Fibroblast of the conjunctiva (primary cell): ENCODE data around the gene LONRF2.
"Not testable (repeated sequence)": the region's sequence is repeated elsewhere in the genome, so short reads cannot be mapped to it uniquely, and the experiment has no call there.

Source experiments
- DNase-seq: peaks from one replicate; pipeline ENCODE4 v3.0.0-alpha.2; 2010; ENCODE audit warnings: low read depth

LONRF2 gene

GRCh38 chr2:100254646-100255210 is 67.6 kb downstream of the LONRF2 start:
- DNase-seq, result no peak

GRCh38 chr2:100253786-100254185 is 68.5 kb downstream of the LONRF2 start:
- DNase-seq, result no peak

GRCh38 chr2:100252811-100253698 is 69.2 kb downstream of the LONRF2 start:
- DNase-seq, result no peak

GRCh38 chr2:100250645-100251044 is 71.7 kb downstream of the LONRF2 start:
- DNase-seq, result no peak

- DNase-seq, result no peak
Observed at GRCh38 chr2:100248971-100249370, 73.3 kb downstream of the LONRF2 start.

- DNase-seq, result not testable (repeated sequence)
Observed at GRCh38 chr2:100248556-100248955, 73.7 kb downstream of the LONRF2 start.

GRCh38 chr2:100248044-100248330 is 74.3 kb downstream of the LONRF2 start:
- DNase-seq, result no peak

- DNase-seq, result no peak
Observed at GRCh38 chr2:100247256-100248043, 74.9 kb downstream of the LONRF2 start.

- no peak for DNase-seq
Observed at GRCh38 chr2:100246163-100247145, 75.8 kb downstream of the LONRF2 start.

- DNase-seq, result no peak
Observed at GRCh38 chr2:100245681-100246080, 76.6 kb downstream of the LONRF2 start.

GRCh38 chr2:100244881-100245605 is 77.3 kb downstream of the LONRF2 start:
- no peak for DNase-seq

- no peak for DNase-seq
Observed at GRCh38 chr2:100243631-100244030, 78.7 kb downstream of the LONRF2 start.

- DNase-seq, result peak; percentile 35
Observed at GRCh38 chr2:100242891-100243619, 79.2 kb downstream of the LONRF2 start.

GRCh38 chr2:100242476-100242875 is 79.8 kb downstream of the LONRF2 start:
- DNase-seq, result no peak

GRCh38 chr2:100241236-100241635 is 81.1 kb downstream of the LONRF2 start:
- no peak for DNase-seq

GRCh38 chr2:100240386-100240785 is 81.9 kb downstream of the LONRF2 start:
- no peak for DNase-seq

- DNase-seq, result no peak
Observed at GRCh38 chr2:100239486-100240210, 82.7 kb downstream of the LONRF2 start.

GRCh38 chr2:100238471-100238870 is 83.8 kb downstream of the LONRF2 start:
- DNase-seq, result no peak

- no peak for DNase-seq
Observed at GRCh38 chr2:100237770-100238169, 84.5 kb downstream of the LONRF2 start.

- DNase-seq, result no peak
Observed at GRCh38 chr2:100237163-100237562, 85.1 kb downstream of the LONRF2 start.
